Measurements from ENCODE around the gene SWI5.

- TF ChIP-seq CTCF (IDR thresholded peaks at IDR 0.05) = no peak
- no peak for TF ChIP-seq POLR2AphosphoS5 (IDR thresholded peaks at IDR 0.05)
- no peak for TF ChIP-seq POLR2A (IDR thresholded peaks at IDR 0.05)
- no peak for TF ChIP-seq EP300 (IDR thresholded peaks at IDR 0.05)
These were observed 6.4 kb downstream of the SWI5 start for GRCh38 chr9:128282500-128282899.
